Stomach (tissue), 4 donors: Measurements from ENCODE around the gene PLCB1.

Experiments used
- EP300 ChIP-seq: sonication (generic); formaldehyde crosslinking; IDR thresholded peaks from one replicate; pipeline ENCODE4 v1.6.1; 2017; ENCODE audit warnings: antibody characterized with exemption
- POLR2A ChIP-seq, 4 donors: fragments of 450-650 bp; IDR thresholded peaks; one replicate each; pipeline ENCODE4 v1.6.1; 2016; ENCODE audit warnings: antibody characterized with exemption in 4 of 4, control low read depth in 2 of 4, mild to moderate bottlenecking in 1 of 4, moderate library complexity in 1 of 4
- TF ChIP-seq, protein P1 (sequence below), 7 experiments: fragments of 450-650 bp in 4 of 7; fragments of 200-600 bp in 3 of 7; sonication (generic) in 3 of 7; IDR thresholded peaks; one replicate each; pipeline ENCODE4 v1.5.1; 2016 to 2019; ENCODE audit warnings: antibody characterized with exemption in 7 of 7, control low read depth in 2 of 7, mild to moderate bottlenecking in 1 of 7

DNA sequence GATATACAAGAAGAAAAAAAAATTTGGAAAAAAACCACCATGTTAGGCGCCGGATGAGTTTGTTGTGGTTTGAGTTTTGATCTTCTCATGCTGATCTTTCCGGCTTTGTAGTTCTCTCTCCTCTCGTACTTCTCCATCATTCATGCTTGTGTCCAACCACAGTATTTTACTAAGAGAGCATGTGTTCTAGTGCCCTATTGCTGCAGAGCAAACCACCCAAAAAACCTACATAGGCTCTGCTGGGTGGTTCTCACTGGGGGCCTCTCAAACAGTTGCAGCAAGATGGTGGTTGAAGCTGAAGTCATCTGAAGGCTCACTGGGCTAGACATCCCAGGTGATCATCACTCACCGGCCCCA, 404.2 kb downstream of the PLCB1 start:
- TF ChIP-seq, protein P1, sequence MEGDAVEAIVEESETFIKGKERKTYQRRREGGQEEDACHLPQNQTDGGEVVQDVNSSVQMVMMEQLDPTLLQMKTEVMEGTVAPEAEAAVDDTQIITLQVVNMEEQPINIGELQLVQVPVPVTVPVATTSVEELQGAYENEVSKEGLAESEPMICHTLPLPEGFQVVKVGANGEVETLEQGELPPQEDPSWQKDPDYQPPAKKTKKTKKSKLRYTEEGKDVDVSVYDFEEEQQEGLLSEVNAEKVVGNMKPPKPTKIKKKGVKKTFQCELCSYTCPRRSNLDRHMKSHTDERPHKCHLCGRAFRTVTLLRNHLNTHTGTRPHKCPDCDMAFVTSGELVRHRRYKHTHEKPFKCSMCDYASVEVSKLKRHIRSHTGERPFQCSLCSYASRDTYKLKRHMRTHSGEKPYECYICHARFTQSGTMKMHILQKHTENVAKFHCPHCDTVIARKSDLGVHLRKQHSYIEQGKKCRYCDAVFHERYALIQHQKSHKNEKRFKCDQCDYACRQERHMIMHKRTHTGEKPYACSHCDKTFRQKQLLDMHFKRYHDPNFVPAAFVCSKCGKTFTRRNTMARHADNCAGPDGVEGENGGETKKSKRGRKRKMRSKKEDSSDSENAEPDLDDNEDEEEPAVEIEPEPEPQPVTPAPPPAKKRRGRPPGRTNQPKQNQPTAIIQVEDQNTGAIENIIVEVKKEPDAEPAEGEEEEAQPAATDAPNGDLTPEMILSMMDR (IDR thresholded peaks at IDR 0.05), result no peak
- no peak for TF ChIP-seq POLR2A (IDR thresholded peaks at IDR 0.05)
- TF ChIP-seq EP300, result no peak
